Right lobe of liver (tissue), 6 donors: Measurements from ENCODE around the gene PDZD2. TPM values are rescaled to one million over a fixed set of nuclear protein-coding genes. Genes with fewer than 3 reads are reported as not detected.

ENCODE experiments used
- ATAC-seq, 4 donors: fragments of 200-7000 bp; cut with Tn5 transposase; one replicate each; pipeline ENCODE4 v1.9.1; 2020; ENCODE audit warnings: mild to moderate bottlenecking in 4 of 4, moderate library complexity in 4 of 4
- DNase-seq, 3 donors: peaks; one replicate each; pipeline ENCODE4 v3.0.0-alpha.2; 2020
- H3K27ac ChIP-seq, 3 donors: fragments of 200-600 bp; one replicate each; pipeline ENCODE4 v1.8.0; 2022
- H3K27me3 ChIP-seq, 2 donors: fragments of 200-600 bp; one replicate each; pipeline ENCODE4 v1.8.0; 2022
- H3K36me3 ChIP-seq, 4 donors: fragments of 200-600 bp; sonication (generic) in 1 of 4; one replicate each; pipeline versions ENCODE4 v1.5.1 to v1.8.0; 2017 to 2022; ENCODE audit warnings: control low read depth in 1 of 4
- H3K4me1 ChIP-seq, 4 donors: fragments of 200-600 bp; sonication (generic) in 1 of 4; one replicate each; pipeline versions ENCODE4 v1.5.1 to v1.8.0; 2017 to 2022; ENCODE audit warnings: control low read depth in 1 of 4
- H3K4me3 ChIP-seq, 3 donors: fragments of 200-600 bp; one replicate each; pipeline ENCODE4 v1.8.0; 2022
- H3K9me3 ChIP-seq, 4 donors: fragments of 200-600 bp; sonication (generic) in 1 of 4; one replicate each; pipeline versions ENCODE4 v1.5.1 to v1.8.0; 2017 to 2022; ENCODE audit warnings: control low read depth in 1 of 4
- CTCF ChIP-seq, 4 donors: fragments of 200-600 bp in 3 of 4; fragments of 450-650 bp in 1 of 4; IDR thresholded peaks; one replicate each; pipeline versions ENCODE4 v1.5.1 to v1.8.0; 2016 to 2022; ENCODE audit warnings: antibody characterized with exemption in 4 of 4, mild to moderate bottlenecking in 2 of 4
- POLR2A ChIP-seq: fragments of 450-650 bp; IDR thresholded peaks from one replicate; pipeline ENCODE4 v1.6.1; 2017; ENCODE audit warnings: antibody characterized with exemption, mild to moderate bottlenecking
- WGBS: methylation state at CpG from one replicate; pipeline ENCODE4 v1.1.6; 2018; ENCODE audit warnings: low coverage, low lambda C conversion rate; ENCODE audit not compliant: insufficient coverage; ENCODE audit errors: missing lambda C conversion rate; 5-methylcytosine and 5-hydroxymethylcytosine counted together
- intact Hi-C, 2 donors: fragments of 100-400 bp; cut with DNase I; formaldehyde crosslinking; loops; one replicate each; pipeline versions ENCODE4 v1.11.2 to v1.14.1; 2022
- total RNA-seq, 6 experiments: library from RNA; depleted of rRNA in 2 of 6; stranded (reverse); fragments of >200 nt in 2 of 6; fragmentation: NEBNext Ultra II Directional in 3 of 6; extraction: Animal tissue kit (Norgen Biotek cat#: 25700) in 3 of 6; gene quantifications; one replicate each; pipeline versions ENCODE4 v1.1.0 to v1.2.4, GENCODE V29; 2016 to 2023
- donor health status: DM: no; HTN: yes; CAD: no.
- donor health status: DM: no; HTN: no; CAD: no.
- donor health status: DM: no; HTN: no; CAD: no.
- donor health status: DM: no; HTN: yes; CAD: no.
- donor health status: DM: no; HTN: yes; CAD: no.

The PDZD2 gene
- total RNA-seq, 6 experiments from 2014 or later = 0.43 to 1.9 (median 0.88) TPM

- TF ChIP-seq POLR2A (no peak), CTCF (IDR thresholded peaks at IDR 0.05) (no peak)
- no peak for DNase-seq
Measured at GRCh38 chr5:31811210-31811609, 172.3 kb downstream of the PDZD2 start.

GRCh38 chr5:31815376-31815775 lies 176.4 kb downstream of the PDZD2 start:
- H3K4me3 ChIP-seq = no peak overlapping the region
- intact Hi-C loops = no loop called here
- TF ChIP-seq POLR2A (no peak), CTCF (IDR thresholded peaks at IDR 0.05) (no peak)
- no peaks in the 10 kb centered on the region for H3K36me3 ChIP-seq
- DNase-seq = no peak
- H3K9me3 ChIP-seq = no peaks in the 10 kb centered on the region
- H3K4me1 ChIP-seq = no peaks in the 10 kb centered on the region
- H3K27me3 ChIP-seq = no peaks in the 10 kb centered on the region
- no peak overlapping the region for H3K27ac ChIP-seq
- WGBS = 74% methylated on average over 2 of the region's 3 CpGs
- ATAC-seq = no peak

More at GRCh38 chr5:31811210-31811609, 172.3 kb downstream of the PDZD2 start:
- H3K4me1 ChIP-seq = no peaks in the 10 kb centered on the region
- intact Hi-C loops = no loop called here
- peak in 1 of 4 donors; percentile 55 for ATAC-seq
- no peak overlapping the region for H3K27ac ChIP-seq
- H3K4me3 ChIP-seq = no peak overlapping the region
- WGBS = 57% methylated on average over 1 of the region's 1 CpG
- H3K9me3 ChIP-seq = no peaks in the 10 kb centered on the region
- no peaks in the 10 kb centered on the region for H3K36me3 ChIP-seq
- no peaks in the 10 kb centered on the region for H3K27me3 ChIP-seq

GRCh38 chr5:31819926-31820516 lies 181.1 kb downstream of the PDZD2 start:
- no peak overlapping the region for H3K27ac ChIP-seq
- no peaks in the 10 kb centered on the region for H3K4me1 ChIP-seq
- TF ChIP-seq POLR2A = no peak
- TF ChIP-seq CTCF (IDR thresholded peaks at IDR 0.05) = no peak
- no peaks in the 10 kb centered on the region for H3K36me3 ChIP-seq
- WGBS = 53% methylated on average over 4 of the region's 4 CpGs
- H3K27me3 ChIP-seq = no peaks in the 10 kb centered on the region
- no peak for ATAC-seq
- intact Hi-C loops = loop anchor here (10.0 kb wide), 2 partner anchors 255 to 265 kb away; no protein-coding TSS in a partner anchor
- no peak for DNase-seq
- no peaks in the 10 kb centered on the region for H3K9me3 ChIP-seq
- H3K4me3 ChIP-seq = no peak overlapping the region

GRCh38 chr5:31823472-31823871 lies 184.5 kb downstream of the PDZD2 start:
- intact Hi-C loops = loop anchor here (10.0 kb wide), 2 partner anchors 251 to 261 kb away; no protein-coding TSS in a partner anchor

More at GRCh38 chr5:31823472-31823871, 184.5 kb downstream of the PDZD2 start:
- no peak overlapping the region for H3K27ac ChIP-seq
- H3K9me3 ChIP-seq = no peaks in the 10 kb centered on the region
- ATAC-seq (no peak), DNase-seq (no peak)
- no peaks in the 10 kb centered on the region for H3K27me3 ChIP-seq
- TF ChIP-seq CTCF (IDR thresholded peaks at IDR 0.05) (no peak), POLR2A (no peak)
- WGBS = 33% methylated on average over 3 of the region's 3 CpGs
- H3K4me3 ChIP-seq = no peak overlapping the region
- H3K36me3 ChIP-seq = no peaks in the 10 kb centered on the region
- no peaks in the 10 kb centered on the region for H3K4me1 ChIP-seq
